AG10803 (cell line): ENCODE results near the gene MFSD2A.
A peak's percentile ranks its signal among the peaks of the same experiment; 100 is the strongest.

Experiments
- DNase-seq: peaks from one replicate; pipeline ENCODE4 v3.0.0; 2010; ENCODE audit warnings: low read depth
- H3K4me3 ChIP-seq: 2 replicates; pipeline ENCODE4 v1.5.1; 2011; ENCODE audit warnings: mild to moderate bottlenecking, low read length, control low read depth
- CTCF ChIP-seq: conservative IDR thresholded peaks from 2 replicates; pipeline ENCODE4 v1.5.1; 2011; ENCODE audit warnings: mild to moderate bottlenecking, low read length, control low read depth, inconsistent platforms

The MFSD2A gene

GRCh38 chr1:39969531-39970270 lies 14.8 kb downstream of the MFSD2A start:
- no peak overlapping the region for H3K4me3 ChIP-seq
- no peak for DNase-seq
- TF ChIP-seq CTCF: no peak

- H3K4me3 ChIP-seq: no peak overlapping the region
- no peak for DNase-seq
- TF ChIP-seq CTCF: no peak
Measured at GRCh38 chr1:39970274-39970673, 15.3 kb downstream of the MFSD2A start.

- DNase-seq: no peak
- no peak for TF ChIP-seq CTCF
- H3K4me3 ChIP-seq: no peak overlapping the region
Measured at GRCh38 chr1:39971138-39971537, 16.2 kb downstream of the MFSD2A start.

GRCh38 chr1:39973503-39974135 lies 18.7 kb downstream of the MFSD2A start:
- DNase-seq: peak; percentile 59
- peak; percentile 100 for TF ChIP-seq CTCF
- H3K4me3 ChIP-seq: no peak overlapping the region

GRCh38 chr1:39976732-39977131 lies 21.8 kb downstream of the MFSD2A start:
- DNase-seq: no peak
- TF ChIP-seq CTCF: no peak

GRCh38 chr1:39977202-39977601 lies 22.3 kb downstream of the MFSD2A start:
- H3K4me3 ChIP-seq: no peak overlapping the region
- TF ChIP-seq CTCF: no peak
- DNase-seq: no peak

More at GRCh38 chr1:39976732-39977131, 21.8 kb downstream of the MFSD2A start:
- no peak overlapping the region for H3K4me3 ChIP-seq

- DNase-seq: no peak
- TF ChIP-seq CTCF: no peak
- no peak overlapping the region for H3K4me3 ChIP-seq
Measured at GRCh38 chr1:39979654-39980053, 24.7 kb downstream of the MFSD2A start.
